ENCODE data around the gene ADAMTS3. TPM values are rescaled to one million over a fixed set of nuclear protein-coding genes. Genes with fewer than 3 reads are reported as not detected.
"Not testable (repeated sequence)": the region's sequence is repeated elsewhere in the genome, so short reads cannot be mapped to it uniquely, and the experiment has no call there.

The ADAMTS3 gene
- total RNA-seq, 2 donors from 2014 or later, result 0.12 to 0.25 TPM

- DNase-seq (no peak), ATAC-seq (peak; percentile 60)
- intact Hi-C loops (cut with DNase I, micrococcal nuclease), result no loop called here
Observed at GRCh38 chr4:72430050-72430449, 139.0 kb downstream of the ADAMTS3 start.

- DNase-seq, result no peak
- intact Hi-C loops (cut with DNase I, micrococcal nuclease), result no loop called here
- no peak for ATAC-seq
Observed at GRCh38 chr4:72429397-72429889, 139.6 kb downstream of the ADAMTS3 start.

GRCh38 chr4:72427057-72427456 is 142.0 kb downstream of the ADAMTS3 start:
- intact Hi-C loops (cut with DNase I, micrococcal nuclease), result no loop called here
- no peak for ATAC-seq
- no peak for DNase-seq

- DNase-seq; intact Hi-C loops (cut with DNase I, micrococcal nuclease); ATAC-seq: not testable (repeated sequence)
Observed at GRCh38 chr4:72425908-72426307, 143.1 kb downstream of the ADAMTS3 start.

- DNase-seq, result no peak
- no peak for ATAC-seq
- intact Hi-C loops (cut with DNase I, micrococcal nuclease), result no loop called here
Observed at GRCh38 chr4:72424006-72424405, 145.0 kb downstream of the ADAMTS3 start.

GRCh38 chr4:72422416-72422815 is 146.6 kb downstream of the ADAMTS3 start:
- intact Hi-C loops (cut with DNase I, micrococcal nuclease), result no loop called here
- DNase-seq (no peak), ATAC-seq (no peak)

- DNase-seq (peak in 1 of 2 donors; percentile 9), ATAC-seq (no peak)
- intact Hi-C loops (cut with DNase I, micrococcal nuclease), result no loop called here
Observed at GRCh38 chr4:72418458-72418857, 150.6 kb downstream of the ADAMTS3 start.

- ATAC-seq (no peak), DNase-seq (no peak)
- intact Hi-C loops (cut with DNase I, micrococcal nuclease), result no loop called here
Observed at GRCh38 chr4:72410158-72410557, 158.9 kb downstream of the ADAMTS3 start.

GRCh38 chr4:72408568-72408967 is 160.5 kb downstream of the ADAMTS3 start:
- no peak for DNase-seq
- ATAC-seq, result no peak
- intact Hi-C loops (cut with DNase I, micrococcal nuclease), result no loop called here

GRCh38 chr4:72405417-72405816 is 163.6 kb downstream of the ADAMTS3 start:
- ATAC-seq (no peak), DNase-seq (no peak)
- intact Hi-C loops (cut with DNase I, micrococcal nuclease), result no loop called here

GRCh38 chr4:72397314-72397713 is 171.7 kb downstream of the ADAMTS3 start:
- DNase-seq, result no peak
- intact Hi-C loops (cut with DNase I, micrococcal nuclease), result no loop called here
- ATAC-seq, result no peak

GRCh38 chr4:72394012-72394663 is 174.9 kb downstream of the ADAMTS3 start:
- intact Hi-C loops (cut with DNase I, micrococcal nuclease), result no loop called here
- ATAC-seq, result no peak

GRCh38 chr4:72391281-72391680 is 177.7 kb downstream of the ADAMTS3 start:
- intact Hi-C loops (cut with DNase I, micrococcal nuclease), result no loop called here
- DNase-seq (no peak), ATAC-seq (no peak)

More at GRCh38 chr4:72394012-72394663, 174.9 kb downstream of the ADAMTS3 start:
- no peak for DNase-seq

- ATAC-seq (no peak), DNase-seq (no peak)
- intact Hi-C loops (cut with DNase I, micrococcal nuclease), result no loop called here
Observed at GRCh38 chr4:72390409-72390808, 178.6 kb downstream of the ADAMTS3 start.

GRCh38 chr4:72388521-72388920 is 180.5 kb downstream of the ADAMTS3 start:
- intact Hi-C loops (cut with DNase I, micrococcal nuclease), result no loop called here
- ATAC-seq (no peak), DNase-seq (no peak)

- intact Hi-C loops (cut with DNase I, micrococcal nuclease), result no loop called here
- ATAC-seq (no peak), DNase-seq (no peak)
Observed at GRCh38 chr4:72387959-72388358, 181.1 kb downstream of the ADAMTS3 start.

- intact Hi-C loops (cut with DNase I, micrococcal nuclease), result no loop called here
- no peak for DNase-seq
- ATAC-seq, result no peak
Observed at GRCh38 chr4:72383439-72383838, 185.6 kb downstream of the ADAMTS3 start.

GRCh38 chr4:72378901-72379300 is 190.1 kb downstream of the ADAMTS3 start:
- intact Hi-C loops (cut with DNase I, micrococcal nuclease), result no loop called here
- ATAC-seq (no peak), DNase-seq (no peak)

- DNase-seq (no peak), ATAC-seq (peak; percentile 37)
- intact Hi-C loops (cut with DNase I, micrococcal nuclease), result no loop called here
Observed at GRCh38 chr4:72377491-72378194, 191.4 kb downstream of the ADAMTS3 start.

GRCh38 chr4:72376901-72377300 is 192.1 kb downstream of the ADAMTS3 start:
- DNase-seq, result no peak
- ATAC-seq, result peak; percentile 98
- intact Hi-C loops (cut with DNase I, micrococcal nuclease), result no loop called here
